Thyroid gland (tissue), 4 donors: ENCODE results near the gene FAM219B.

ENCODE experiments used
- POLR2A ChIP-seq, 2 donors: fragments of 450-650 bp; IDR thresholded peaks; one replicate each; pipeline ENCODE4 v1.6.1; 2017; ENCODE audit warnings: antibody characterized with exemption in 2 of 2, mild to moderate bottlenecking in 2 of 2, moderate library complexity in 1 of 2
- TF ChIP-seq, protein P1 (sequence below), 6 experiments: fragments of 200-600 bp in 3 of 6; fragments of 450-650 bp in 3 of 6; sonication (generic) in 3 of 6; IDR thresholded peaks; one replicate each; pipeline ENCODE4 v1.5.1; 2016 to 2019; ENCODE audit warnings: antibody characterized with exemption in 6 of 6, mild to moderate bottlenecking in 2 of 6, inconsistent platforms in 1 of 6, moderate library complexity in 1 of 6

DNA sequence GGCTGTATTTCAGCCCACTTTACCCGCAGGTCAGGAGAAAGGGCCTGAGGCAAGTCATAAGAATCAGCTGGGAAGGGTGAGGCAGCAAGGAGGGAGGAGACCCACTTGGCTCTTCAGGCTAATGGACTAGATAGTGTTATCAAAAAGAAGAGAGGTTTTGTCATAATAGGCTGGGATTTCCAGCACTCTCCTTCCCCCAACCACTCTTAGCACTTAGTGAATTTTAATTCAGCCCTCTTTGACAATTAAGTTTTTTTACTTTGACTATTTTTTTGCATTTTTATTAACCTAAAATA lies 16.0 kb downstream of the FAM219B start:
- TF ChIP-seq, protein P1, sequence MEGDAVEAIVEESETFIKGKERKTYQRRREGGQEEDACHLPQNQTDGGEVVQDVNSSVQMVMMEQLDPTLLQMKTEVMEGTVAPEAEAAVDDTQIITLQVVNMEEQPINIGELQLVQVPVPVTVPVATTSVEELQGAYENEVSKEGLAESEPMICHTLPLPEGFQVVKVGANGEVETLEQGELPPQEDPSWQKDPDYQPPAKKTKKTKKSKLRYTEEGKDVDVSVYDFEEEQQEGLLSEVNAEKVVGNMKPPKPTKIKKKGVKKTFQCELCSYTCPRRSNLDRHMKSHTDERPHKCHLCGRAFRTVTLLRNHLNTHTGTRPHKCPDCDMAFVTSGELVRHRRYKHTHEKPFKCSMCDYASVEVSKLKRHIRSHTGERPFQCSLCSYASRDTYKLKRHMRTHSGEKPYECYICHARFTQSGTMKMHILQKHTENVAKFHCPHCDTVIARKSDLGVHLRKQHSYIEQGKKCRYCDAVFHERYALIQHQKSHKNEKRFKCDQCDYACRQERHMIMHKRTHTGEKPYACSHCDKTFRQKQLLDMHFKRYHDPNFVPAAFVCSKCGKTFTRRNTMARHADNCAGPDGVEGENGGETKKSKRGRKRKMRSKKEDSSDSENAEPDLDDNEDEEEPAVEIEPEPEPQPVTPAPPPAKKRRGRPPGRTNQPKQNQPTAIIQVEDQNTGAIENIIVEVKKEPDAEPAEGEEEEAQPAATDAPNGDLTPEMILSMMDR (IDR thresholded peaks at IDR 0.05): no peak
- TF ChIP-seq POLR2A (IDR thresholded peaks at IDR 0.05): no peak
